GM04504 (cell line): ENCODE data around the gene STYXL1.

Experiments used
- DNase-seq: peaks from one replicate; pipeline ENCODE4 v3.0.0-alpha.2; 2012; ENCODE audit warnings: low read depth

The STYXL1 gene

DNA sequence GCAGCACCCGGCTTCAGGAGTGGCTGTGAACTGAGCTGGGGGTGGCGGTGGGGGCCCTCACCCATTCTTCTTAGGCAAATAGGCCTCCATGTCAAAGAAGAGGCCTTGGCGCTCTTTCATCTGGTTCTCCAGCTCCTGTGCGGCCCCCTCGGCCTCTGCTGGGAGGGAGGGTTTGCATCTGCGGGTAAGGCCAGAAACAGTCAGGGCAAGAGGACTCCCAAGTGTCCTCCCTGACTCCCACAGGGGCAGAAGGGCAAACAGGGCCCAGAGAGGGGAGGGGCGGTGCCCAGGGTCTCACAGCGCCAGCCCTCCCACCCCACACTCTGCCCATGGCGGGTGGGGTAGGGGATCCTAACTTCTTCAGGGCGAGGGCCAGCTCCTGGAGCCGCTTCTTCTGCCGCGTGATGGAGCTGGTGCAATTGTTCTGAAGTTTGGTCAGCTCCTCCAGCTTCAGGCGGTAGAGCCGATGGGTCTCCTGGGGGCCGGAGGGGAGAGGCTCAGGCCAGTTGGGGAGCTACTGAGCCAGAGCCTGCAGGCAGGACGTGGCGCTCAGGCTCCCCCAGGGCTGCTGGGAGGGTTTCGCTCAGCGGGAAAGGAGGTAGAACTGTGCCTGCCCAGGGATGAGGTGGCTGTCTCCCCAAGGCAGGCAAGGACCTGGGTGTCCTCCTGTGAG lies 55.6 kb downstream of the STYXL1 start:
- DNase-seq: no peak

DNA sequence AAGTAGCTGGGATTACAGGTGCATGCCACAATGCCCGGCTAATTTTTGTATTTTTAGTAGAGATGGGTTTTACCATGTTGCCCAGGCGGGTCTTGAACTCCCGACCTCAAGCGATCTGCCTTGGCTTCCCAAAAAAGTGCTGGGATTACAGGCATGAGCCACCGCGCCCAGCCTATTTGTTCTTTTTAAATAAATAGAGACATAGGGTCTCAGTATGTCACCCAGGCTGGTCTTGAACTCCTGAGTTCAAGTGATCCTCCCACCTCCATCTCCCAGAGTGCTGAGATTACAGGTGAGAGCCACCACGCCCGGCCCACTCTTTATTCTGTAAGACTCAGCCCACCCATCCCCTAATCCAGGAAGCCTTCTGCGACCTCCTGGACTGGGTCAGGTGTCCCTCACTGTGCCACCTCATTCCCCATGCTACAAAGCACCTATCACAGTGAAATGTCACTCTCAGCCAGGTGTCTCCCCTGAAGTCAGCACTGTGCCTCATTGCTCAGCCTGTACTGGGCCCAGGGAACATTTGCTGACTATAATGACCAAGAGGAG lies 56.2 kb downstream of the STYXL1 start:
- DNase-seq: no peak

DNA sequence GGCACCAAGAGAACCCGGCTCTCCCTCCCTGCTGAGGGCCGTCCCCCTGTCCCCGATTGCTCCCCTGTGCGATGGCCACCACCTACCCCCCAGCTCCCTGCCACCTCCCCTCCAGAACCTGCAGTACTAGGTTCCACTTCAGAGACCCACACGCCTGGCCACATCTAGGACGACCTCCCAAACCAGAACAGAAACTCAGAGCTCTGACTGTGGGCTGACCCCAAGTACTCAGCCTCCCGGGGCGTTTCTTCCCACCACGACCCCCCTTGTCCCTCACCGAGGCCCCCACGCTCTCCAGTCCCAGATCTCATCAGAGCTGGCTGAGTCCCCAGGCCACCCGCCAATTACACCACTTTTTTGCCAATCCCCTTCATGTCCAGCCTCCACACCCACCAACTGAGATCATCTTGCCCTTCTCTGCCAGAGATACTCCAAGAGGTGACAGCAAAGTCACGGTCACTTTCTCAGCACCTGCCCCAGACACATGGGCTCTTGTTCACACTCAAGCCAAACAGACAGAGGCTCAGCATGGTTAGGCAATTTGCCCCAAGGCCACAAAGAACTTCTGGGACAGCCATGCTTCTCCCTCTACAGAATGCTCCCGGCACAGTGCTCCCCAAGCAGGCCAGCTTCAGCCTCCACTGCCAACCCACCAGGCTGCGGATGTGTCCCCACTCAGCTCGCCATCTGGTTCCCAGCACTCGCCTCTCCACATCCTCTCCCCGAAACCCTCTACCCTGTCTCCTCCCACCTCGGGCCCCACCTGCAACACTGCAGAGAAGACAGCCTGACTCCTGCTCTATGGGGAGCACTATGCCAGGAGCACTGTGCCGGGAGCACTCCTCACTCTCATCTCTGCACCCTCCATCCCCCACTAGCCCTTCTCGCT lies 58.1 kb downstream of the STYXL1 start:
- DNase-seq: no peak

DNA sequence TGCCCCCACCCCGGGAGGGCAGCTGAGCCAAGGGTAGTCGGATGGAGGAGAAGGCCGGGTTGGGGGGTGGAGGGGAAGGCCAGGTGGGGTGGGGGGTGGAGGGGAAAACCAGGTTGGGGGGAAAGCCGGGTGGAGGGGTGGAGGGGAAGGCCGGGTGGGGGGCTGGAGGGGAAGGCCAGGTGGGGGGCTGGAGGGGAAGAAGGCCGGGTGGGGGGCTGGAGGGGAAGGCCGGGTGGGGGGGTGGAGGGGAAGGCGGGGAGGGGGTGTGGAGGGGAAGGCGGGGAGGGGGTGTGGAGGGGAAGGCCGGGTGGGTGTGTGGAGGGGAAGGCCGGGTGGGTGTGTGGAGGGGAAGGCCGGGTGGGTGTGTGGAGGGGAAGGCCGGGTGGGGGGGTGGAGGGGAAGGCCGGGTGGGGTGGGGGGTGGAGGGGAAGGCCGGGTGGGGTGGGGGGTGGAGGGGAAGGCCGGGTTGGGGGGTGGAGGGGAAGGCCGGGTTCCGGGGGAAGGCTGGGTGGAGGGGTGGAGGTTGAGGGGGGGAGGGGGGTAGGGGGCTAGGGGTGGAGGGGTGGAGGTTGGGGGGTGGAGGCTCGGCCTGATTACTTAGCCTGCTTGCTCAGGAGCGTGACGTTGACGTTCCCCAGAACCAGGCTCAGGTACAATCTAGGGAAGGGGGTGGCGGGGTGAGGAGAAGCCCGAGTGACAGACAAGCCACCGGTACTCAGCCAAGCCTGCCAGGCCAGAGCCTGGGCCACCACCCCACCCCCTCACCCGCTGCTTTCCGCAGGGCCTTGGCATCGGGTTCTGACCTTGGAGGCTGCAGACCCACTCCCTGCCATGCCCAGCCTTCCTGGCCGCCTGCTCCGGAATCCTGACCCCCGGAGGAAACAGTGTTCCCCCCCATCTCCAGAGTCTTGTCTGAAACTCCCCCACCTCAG lies 59.0 kb downstream of the STYXL1 start:
- no peak for DNase-seq

GRCh38 chr7:75987805-75988567 lies 59.8 kb downstream of the STYXL1 start:
- DNase-seq: no peak

GRCh38 chr7:75987026-75987804 lies 60.6 kb downstream of the STYXL1 start:
- DNase-seq: no peak

DNA sequence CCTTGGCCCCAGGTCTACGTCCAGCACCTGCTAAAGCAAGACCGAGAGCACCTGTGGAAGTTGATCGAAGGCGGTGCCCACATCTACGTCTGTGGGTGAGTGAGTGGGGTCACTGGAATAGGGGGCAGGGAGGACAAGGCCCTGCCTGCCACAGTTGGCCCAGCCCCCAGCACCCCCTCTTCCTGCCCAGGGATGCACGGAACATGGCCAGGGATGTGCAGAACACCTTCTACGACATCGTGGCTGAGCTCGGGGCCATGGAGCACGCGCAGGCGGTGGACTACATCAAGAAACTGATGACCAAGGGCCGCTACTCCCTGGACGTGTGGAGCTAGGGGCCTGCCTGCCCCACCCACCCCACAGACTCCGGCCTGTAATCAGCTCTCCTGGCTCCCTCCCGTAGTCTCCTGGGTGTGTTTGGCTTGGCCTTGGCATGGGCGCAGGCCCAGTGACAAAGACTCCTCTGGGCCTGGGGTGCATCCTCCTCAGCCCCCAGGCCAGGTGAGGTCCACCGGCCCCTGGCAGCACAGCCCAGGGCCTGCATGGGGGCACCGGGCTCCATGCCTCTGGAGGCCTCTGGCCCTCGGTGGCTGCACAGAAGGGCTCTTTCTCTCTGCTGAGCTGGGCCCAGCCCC lies 61.5 kb downstream of the STYXL1 start:
- no peak for DNase-seq

DNA sequence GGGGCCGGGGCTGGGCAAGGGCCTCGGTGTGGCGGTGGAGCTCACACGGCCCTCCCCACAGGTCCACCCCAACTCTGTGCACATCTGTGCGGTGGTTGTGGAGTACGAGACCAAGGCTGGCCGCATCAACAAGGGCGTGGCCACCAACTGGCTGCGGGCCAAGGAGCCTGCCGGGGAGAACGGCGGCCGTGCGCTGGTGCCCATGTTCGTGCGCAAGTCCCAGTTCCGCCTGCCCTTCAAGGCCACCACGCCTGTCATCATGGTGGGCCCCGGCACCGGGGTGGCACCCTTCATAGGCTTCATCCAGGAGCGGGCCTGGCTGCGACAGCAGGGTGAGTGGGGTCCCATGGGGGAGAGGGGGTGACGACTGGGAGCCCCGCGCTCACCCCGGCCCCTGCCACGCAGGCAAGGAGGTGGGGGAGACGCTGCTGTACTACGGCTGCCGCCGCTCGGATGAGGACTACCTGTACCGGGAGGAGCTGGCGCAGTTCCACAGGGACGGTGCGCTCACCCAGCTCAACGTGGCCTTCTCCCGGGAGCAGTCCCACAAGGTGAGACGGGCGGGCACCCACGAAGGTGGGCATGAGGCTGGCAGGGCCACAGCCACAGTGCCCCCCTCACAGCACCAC lies 62.2 kb downstream of the STYXL1 start:
- no peak for DNase-seq

- DNase-seq: no peak
These were observed 62.7 kb downstream of the STYXL1 start for GRCh38 chr7:75985009-75985517.

DNA sequence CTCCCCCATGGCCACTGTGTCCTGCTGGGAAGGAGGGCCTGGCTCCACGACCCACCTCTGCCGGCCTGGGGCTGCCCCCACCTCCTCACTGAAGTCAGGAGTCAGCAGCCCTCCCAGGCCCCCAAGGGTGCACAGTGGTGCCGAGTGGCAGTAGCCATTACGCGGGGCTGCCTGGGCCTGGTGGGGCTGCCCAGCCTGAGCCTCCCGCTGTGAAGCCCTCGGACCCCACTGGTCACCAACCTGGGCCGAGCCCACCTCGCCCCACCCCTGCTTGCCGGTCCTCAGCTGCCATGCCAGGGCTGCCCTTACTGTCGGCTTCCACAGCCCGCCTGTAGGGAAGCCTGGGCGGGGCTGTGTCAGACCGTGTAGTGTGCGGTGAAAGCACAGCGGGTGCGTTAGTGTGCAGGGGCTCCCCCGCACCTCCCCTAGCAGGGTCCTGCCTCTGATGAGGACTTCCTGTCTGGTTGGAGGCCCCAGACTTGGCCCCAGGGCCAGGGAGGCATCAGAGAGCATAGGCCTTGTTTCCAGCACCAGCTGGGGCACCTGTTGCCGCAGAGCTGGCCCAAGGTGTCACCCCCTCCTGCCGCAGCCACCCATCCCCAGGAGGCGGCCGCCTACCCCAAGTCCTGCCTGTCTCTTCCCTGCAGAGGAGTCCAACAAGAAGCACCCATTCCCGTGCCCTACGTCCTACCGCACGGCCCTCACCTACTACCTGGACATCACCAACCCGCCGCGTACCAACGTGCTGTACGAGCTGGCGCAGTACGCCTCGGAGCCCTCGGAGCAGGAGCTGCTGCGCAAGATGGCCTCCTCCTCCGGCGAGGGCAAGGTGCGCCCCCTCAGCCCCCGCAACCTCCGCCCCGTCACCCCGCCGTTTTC lies 63.4 kb downstream of the STYXL1 start:
- DNase-seq: no peak

DNA sequence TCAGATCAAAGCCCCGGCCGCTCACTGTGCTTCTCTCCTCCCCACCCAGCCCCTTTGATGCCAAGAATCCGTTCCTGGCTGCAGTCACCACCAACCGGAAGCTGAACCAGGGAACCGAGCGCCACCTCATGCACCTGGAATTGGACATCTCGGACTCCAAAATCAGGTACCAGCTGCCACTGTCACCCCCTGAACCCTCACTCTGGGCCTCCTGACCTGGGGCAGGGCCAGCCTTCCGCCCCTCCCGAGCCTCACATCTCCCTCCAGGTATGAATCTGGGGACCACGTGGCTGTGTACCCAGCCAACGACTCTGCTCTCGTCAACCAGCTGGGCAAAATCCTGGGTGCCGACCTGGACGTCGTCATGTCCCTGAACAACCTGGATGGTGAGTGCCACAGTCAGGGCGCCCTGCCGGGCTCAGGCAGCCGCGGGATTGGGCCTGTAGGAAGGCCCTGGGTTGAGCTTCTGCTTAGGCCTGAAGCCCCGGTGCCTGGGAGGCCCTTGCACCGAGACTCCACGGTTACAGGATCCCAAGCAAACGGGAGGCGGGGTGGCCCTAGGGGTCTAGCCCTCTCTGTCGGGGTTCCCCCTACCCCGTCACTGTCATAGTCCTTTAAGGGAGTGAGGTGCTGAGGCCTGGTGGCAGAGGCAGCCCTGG lies 64.2 kb downstream of the STYXL1 start:
- DNase-seq: no peak

GRCh38 chr7:75982306-75983064 lies 65.3 kb downstream of the STYXL1 start:
- DNase-seq: no peak

DNA sequence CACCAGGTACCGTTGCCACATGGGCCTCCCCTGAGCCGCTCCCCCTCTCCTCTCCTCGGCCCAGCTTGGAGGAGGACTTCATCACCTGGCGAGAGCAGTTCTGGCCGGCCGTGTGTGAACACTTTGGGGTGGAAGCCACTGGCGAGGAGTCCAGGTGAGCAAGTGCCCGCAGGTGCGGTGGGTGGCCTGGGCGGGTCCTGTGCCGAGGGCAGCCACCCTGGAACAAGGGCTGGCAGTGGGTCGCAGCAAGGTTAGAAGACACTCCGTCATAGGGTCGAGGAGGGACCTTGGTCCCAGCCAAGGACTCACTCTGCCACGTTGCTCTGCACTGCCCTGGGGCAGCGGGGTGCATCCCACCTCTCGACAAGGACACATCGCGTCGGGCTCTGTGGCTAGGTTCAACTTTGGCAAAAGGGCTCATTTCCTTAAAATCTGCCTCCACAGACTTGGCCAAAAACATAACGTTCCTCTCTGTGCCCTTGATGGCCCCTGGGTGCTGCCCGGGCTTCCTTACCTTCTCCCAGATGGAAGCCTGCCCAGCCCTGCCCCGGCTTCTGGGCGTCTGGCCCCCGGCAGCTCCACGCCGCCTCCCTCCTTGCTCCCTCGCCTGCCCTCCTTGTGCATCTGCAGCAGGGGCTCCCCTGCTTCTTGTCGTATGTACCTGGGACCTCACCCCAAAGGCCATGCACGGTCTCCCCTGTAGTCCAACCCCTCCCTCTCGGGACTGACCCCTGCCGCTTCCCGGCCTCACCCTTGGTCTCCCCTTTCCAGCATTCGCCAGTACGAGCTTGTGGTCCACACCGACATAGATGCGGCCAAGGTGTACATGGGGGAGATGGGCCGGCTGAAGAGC lies 66.1 kb downstream of the STYXL1 start:
- no peak for DNase-seq

- no peak for DNase-seq
These were observed 66.7 kb downstream of the STYXL1 start for GRCh38 chr7:75981203-75981452.

GRCh38 chr7:75980430-75981202 lies 67.2 kb downstream of the STYXL1 start:
- DNase-seq: no peak
